NT2/D1 (cell line): Measurements from ENCODE around the gene TUBA4B.
A peak's percentile ranks its signal among the peaks of the same experiment; 100 is the strongest.

Source experiments
- DNase-seq: peaks from one replicate; pipeline ENCODE4 v3.0.0-alpha.2; 2011; ENCODE audit warnings: low read depth, low spot score
- H3K27me3 ChIP-seq: 2 replicates; pipeline ENCODE4 v1.6.0; 2011; ENCODE audit warnings: mild to moderate bottlenecking; ENCODE audit not compliant: insufficient read length, insufficient read depth
- H3K36me3 ChIP-seq: 2 replicates; pipeline ENCODE4 v1.6.1; 2011; ENCODE audit warnings: mild to moderate bottlenecking, low read length, mixed read lengths; ENCODE audit not compliant: insufficient read depth, insufficient read length
- H3K4me1 ChIP-seq: 2 replicates; pipeline ENCODE4 v1.5.1; 2011; ENCODE audit not compliant: insufficient read depth, insufficient read length
- H3K4me3 ChIP-seq: 2 replicates; pipeline ENCODE4 v1.5.1; 2011; ENCODE audit warnings: low read depth; ENCODE audit not compliant: insufficient read length
- H3K9ac ChIP-seq: 2 replicates; pipeline ENCODE4 v1.6.0; 2011; ENCODE audit warnings: low read depth; ENCODE audit not compliant: insufficient read length
- H3K9me3 ChIP-seq: 2 replicates; pipeline ENCODE4 v1.5.1; 2011; ENCODE audit warnings: mild to moderate bottlenecking, low read length; ENCODE audit not compliant: insufficient read depth
- SUZ12 ChIP-seq: IDR thresholded peaks from 2 replicates; pipeline ENCODE4 v1.6.1; 2011; ENCODE audit not compliant: insufficient read length, insufficient read depth; ENCODE audit errors: extremely low read depth
- YY1 ChIP-seq: IDR thresholded peaks from 2 replicates; pipeline ENCODE4 v1.6.1; 2011; ENCODE audit not compliant: insufficient read length, insufficient read depth
- ZNF274 ChIP-seq: IDR thresholded peaks from 2 replicates; pipeline ENCODE4 v1.6.1; 2011; ENCODE audit warnings: mild to moderate bottlenecking, low read depth, low read length

The TUBA4B gene

GRCh38 chr2:219297766-219298456 is 44.9 kb downstream of the TUBA4B start:
- Histone ChIP-seq H3K9ac (no peak overlapping the region), H3K4me3 (no peak overlapping the region), H3K27me3 (peaks cover 15% of the 10 kb centered on the region), H3K9me3 (peaks cover 28% of the 10 kb centered on the region), H3K36me3 (peaks cover 52% of the 10 kb centered on the region), H3K4me1 (peaks cover 14% of the 10 kb centered on the region)
- no peak for TF ChIP-seq ZNF274
- TF ChIP-seq YY1: no peak
- no peak for DNase-seq

- peaks cover 15% of the 10 kb centered on the region for H3K27me3 ChIP-seq
- peaks cover 19% of the 10 kb centered on the region for H3K9me3 ChIP-seq
- DNase-seq: peak; percentile 83
- peaks cover 57% of the 10 kb centered on the region for H3K36me3 ChIP-seq
- no peak overlapping the region for H3K4me3 ChIP-seq
- TF ChIP-seq ZNF274 (no peak), SUZ12 (no peak)
- H3K9ac ChIP-seq: peak overlapping the region; percentile 42
- H3K4me1 ChIP-seq: peaks cover 14% of the 10 kb centered on the region
These were observed 45.8 kb downstream of the TUBA4B start for GRCh38 chr2:219298759-219299371.

GRCh38 chr2:219299372-219299760 is 46.3 kb downstream of the TUBA4B start:
- DNase-seq: no peak
- no peak for TF ChIP-seq ZNF274
- no peak for TF ChIP-seq SUZ12
- no peak for TF ChIP-seq YY1
- peaks cover 11% of the 10 kb centered on the region for H3K4me1 ChIP-seq
- peaks cover 57% of the 10 kb centered on the region for H3K36me3 ChIP-seq
- peaks cover 18% of the 10 kb centered on the region for H3K9me3 ChIP-seq
- peaks cover 15% of the 10 kb centered on the region for H3K27me3 ChIP-seq
- peak overlapping the region; percentile 23 for H3K9ac ChIP-seq
- no peak overlapping the region for H3K4me3 ChIP-seq

GRCh38 chr2:219300022-219300421 is 47.0 kb downstream of the TUBA4B start:
- DNase-seq: no peak
- Histone ChIP-seq H3K4me3 (no peak overlapping the region), H3K27me3 (peaks cover 14% of the 10 kb centered on the region), H3K4me1 (peaks cover 9% of the 10 kb centered on the region), H3K9ac (peak overlapping the region; percentile 23), H3K9me3 (peaks cover 16% of the 10 kb centered on the region), H3K36me3 (peaks cover 57% of the 10 kb centered on the region)
- TF ChIP-seq SUZ12: no peak
- TF ChIP-seq ZNF274: no peak
- TF ChIP-seq YY1: no peak

- TF ChIP-seq ZNF274: no peak
- TF ChIP-seq YY1: no peak
- TF ChIP-seq SUZ12: no peak
- Histone ChIP-seq H3K36me3 (peaks cover 47% of the 10 kb centered on the region), H3K27me3 (peaks cover 15% of the 10 kb centered on the region)
These were observed 49.4 kb downstream of the TUBA4B start for GRCh38 chr2:219302412-219302968.

GRCh38 chr2:219304223-219304622 is 51.2 kb downstream of the TUBA4B start:
- no peak for DNase-seq
- H3K27me3 ChIP-seq: peaks cover 19% of the 10 kb centered on the region
- peaks cover 40% of the 10 kb centered on the region for H3K36me3 ChIP-seq
- TF ChIP-seq ZNF274 (no peak), YY1 (no peak), SUZ12 (no peak)
- H3K9ac ChIP-seq: no peak overlapping the region
- H3K4me1 ChIP-seq: peaks cover 6% of the 10 kb centered on the region
- H3K9me3 ChIP-seq: no peaks in the 10 kb centered on the region
- H3K4me3 ChIP-seq: no peak overlapping the region

More at GRCh38 chr2:219302412-219302968, 49.4 kb downstream of the TUBA4B start:
- no peak overlapping the region for H3K9ac ChIP-seq
- H3K4me3 ChIP-seq: no peak overlapping the region
- H3K4me1 ChIP-seq: peaks cover 6% of the 10 kb centered on the region
- H3K9me3 ChIP-seq: no peaks in the 10 kb centered on the region
- DNase-seq: no peak

GRCh38 chr2:219306047-219306446 is 53.0 kb downstream of the TUBA4B start:
- Histone ChIP-seq H3K4me1 (no peaks in the 10 kb centered on the region), H3K4me3 (no peak overlapping the region), H3K36me3 (peaks cover 32% of the 10 kb centered on the region), H3K27me3 (peaks cover 21% of the 10 kb centered on the region), H3K9me3 (no peaks in the 10 kb centered on the region), H3K9ac (no peak overlapping the region)
- TF ChIP-seq ZNF274: no peak
- TF ChIP-seq SUZ12: no peak
- no peak for TF ChIP-seq YY1
- DNase-seq: no peak
